HL-60/S4 treated with phorbol 12-myristate 13-acetate at 8.2 ng/mL for 4 days and 3 days (cell line): ENCODE measurements around the gene INPP5K.
"Not testable (repeated sequence)": the region's sequence is repeated elsewhere in the genome, so short reads cannot be mapped to it uniquely, and the experiment has no call there.

Experiments
- in situ Hi-C: fragments of 300-500 bp; cut with MboI; formaldehyde crosslinking; loops from 2 replicates; pipeline ENCODE4 v1.15.0; 2022; ENCODE audit warnings: low sequenced_read_pairs

Gene INPP5K

GRCh38 chr17:1548032-1548431, 31.6 kb upstream of the INPP5K start:
- in situ Hi-C loops, result no loop called here

GRCh38 chr17:1546292-1546922, 30.0 kb upstream of the INPP5K start:
- in situ Hi-C loops, result no loop called here

- in situ Hi-C loops, result no loop called here
Measured at GRCh38 chr17:1545618-1546017, 29.2 kb upstream of the INPP5K start.

- in situ Hi-C loops, result no loop called here
Measured at GRCh38 chr17:1542316-1542715, 25.9 kb upstream of the INPP5K start.

- in situ Hi-C loops, result no loop called here
Measured at GRCh38 chr17:1541367-1541904, 25.0 kb upstream of the INPP5K start.

GRCh38 chr17:1539811-1540210, 23.4 kb upstream of the INPP5K start:
- in situ Hi-C loops, result no loop called here

- in situ Hi-C loops, result no loop called here
Measured at GRCh38 chr17:1535737-1536136, 19.3 kb upstream of the INPP5K start.

- in situ Hi-C loops, result no loop called here
Measured at GRCh38 chr17:1533661-1534325, 17.4 kb upstream of the INPP5K start.

- in situ Hi-C loops, result no loop called here
Measured at GRCh38 chr17:1532836-1533602, 16.6 kb upstream of the INPP5K start.

GRCh38 chr17:1529863-1530262, 13.5 kb upstream of the INPP5K start:
- in situ Hi-C loops, result no loop called here

- in situ Hi-C loops, result not testable (repeated sequence)
Measured at GRCh38 chr17:1526876-1527275, 10.5 kb upstream of the INPP5K start.

GRCh38 chr17:1522626-1523025, 6.2 kb upstream of the INPP5K start:
- in situ Hi-C loops, result loop anchor here (25.0 kb wide), 1 partner anchor 260 kb away; the partner anchor contains the start of gene BHLHA9

GRCh38 chr17:1521086-1521640, 4.8 kb upstream of the INPP5K start:
- in situ Hi-C loops, result loop anchor here (25.0 kb wide), 1 partner anchor 259 kb away; the partner anchor contains the start of gene BHLHA9

GRCh38 chr17:1519678-1520077, 3.3 kb upstream of the INPP5K start:
- in situ Hi-C loops, result loop anchor here (25.0 kb wide), 1 partner anchor 257 kb away; the partner anchor contains the start of gene BHLHA9

GRCh38 chr17:1518410-1518809, 2.0 kb upstream of the INPP5K start:
- in situ Hi-C loops, result loop anchor here (25.0 kb wide), 1 partner anchor 256 kb away; the partner anchor contains the start of gene BHLHA9

- in situ Hi-C loops, result loop anchor here (25.0 kb wide), 1 partner anchor 254 kb away; the partner anchor contains the start of gene BHLHA9
Measured at GRCh38 chr17:1515640-1516387, 598 bp downstream of the INPP5K start.

GRCh38 chr17:1512351-1512750, 4.1 kb downstream of the INPP5K start:
- in situ Hi-C loops, result loop anchor here (25.0 kb wide), 1 partner anchor 250 kb away; the partner anchor contains the start of gene BHLHA9

- in situ Hi-C loops, result loop anchor here (25.0 kb wide), 1 partner anchor 250 kb away; the partner anchor contains the start of gene BHLHA9
Measured at GRCh38 chr17:1511756-1512321, 4.6 kb downstream of the INPP5K start.

- in situ Hi-C loops, result loop anchor here (25.0 kb wide), 1 partner anchor 249 kb away; the partner anchor contains the start of gene BHLHA9
Measured at GRCh38 chr17:1511290-1511689, 5.1 kb downstream of the INPP5K start.
